Bronchial epithelial cell (primary cell): ENCODE data around the gene CBFB. TPM values are rescaled to one million over a fixed set of nuclear protein-coding genes. Genes with fewer than 3 reads are reported as not detected.

ENCODE experiments used
- DNase-seq: peaks from one replicate; pipeline ENCODE4 v3.0.0-alpha.2; 2010; ENCODE audit warnings: low read depth
- FAIRE-seq: peaks from 2 replicates; lab custom pipeline; 2011; peaks lifted over from hg19 to GRCh38; lab: Jason Lieb, UNC
- H3K27me3 ChIP-seq: 2 replicates; pipeline ENCODE4 v1.5.1; 2011; ENCODE audit warnings: low read length; ENCODE audit not compliant: control insufficient read depth, insufficient read depth
- H3K36me3 ChIP-seq: 2 replicates; pipeline ENCODE4 v1.5.1; 2011; ENCODE audit warnings: low read length; ENCODE audit not compliant: control insufficient read depth, insufficient read depth
- H3K4me3 ChIP-seq: 2 replicates; pipeline ENCODE4 v1.5.1; 2011; ENCODE audit warnings: mild to moderate bottlenecking, low read depth, low read length, control low read depth
- CTCF ChIP-seq: IDR thresholded peaks from 2 replicates; pipeline ENCODE4 v1.5.1; 2011; ENCODE audit warnings: mild to moderate bottlenecking, moderate library complexity, low read length, control low read depth, inconsistent platforms; ENCODE audit not compliant: insufficient read depth, severe bottlenecking
- total RNA-seq: library from RNA; depleted of rRNA; stranded (reverse); fragments of >200 nt; gene quantifications from 2 replicates; pipeline ENCODE4 v1.2.1, GENCODE V29; 2014

The CBFB gene
- total RNA-seq, 1 donor from 2014 or later, result 101 TPM

- FAIRE-seq (no peak), DNase-seq (peak; percentile 12)
- no peak for TF ChIP-seq CTCF
- Histone ChIP-seq H3K36me3 (no peaks in the 10 kb centered on the region), H3K4me3 (no peak overlapping the region), H3K27me3 (no peaks in the 10 kb centered on the region)
Observed at GRCh38 chr16:67053767-67054334, 24.9 kb downstream of the CBFB start.

- no peak for FAIRE-seq
- no peaks in the 10 kb centered on the region for H3K27me3 ChIP-seq
- TF ChIP-seq CTCF, result no peak
- no peak overlapping the region for H3K4me3 ChIP-seq
- H3K36me3 ChIP-seq, result no peaks in the 10 kb centered on the region
- no peak for DNase-seq
Observed at GRCh38 chr16:67054901-67055300, 26.0 kb downstream of the CBFB start.

- Histone ChIP-seq H3K36me3 (no peaks in the 10 kb centered on the region), H3K4me3 (no peak overlapping the region), H3K27me3 (no peaks in the 10 kb centered on the region)
- FAIRE-seq (peak; percentile 76), DNase-seq (peak; percentile 98)
- TF ChIP-seq CTCF, result no peak
Observed at GRCh38 chr16:67055712-67056487, 27.0 kb downstream of the CBFB start.

DNA sequence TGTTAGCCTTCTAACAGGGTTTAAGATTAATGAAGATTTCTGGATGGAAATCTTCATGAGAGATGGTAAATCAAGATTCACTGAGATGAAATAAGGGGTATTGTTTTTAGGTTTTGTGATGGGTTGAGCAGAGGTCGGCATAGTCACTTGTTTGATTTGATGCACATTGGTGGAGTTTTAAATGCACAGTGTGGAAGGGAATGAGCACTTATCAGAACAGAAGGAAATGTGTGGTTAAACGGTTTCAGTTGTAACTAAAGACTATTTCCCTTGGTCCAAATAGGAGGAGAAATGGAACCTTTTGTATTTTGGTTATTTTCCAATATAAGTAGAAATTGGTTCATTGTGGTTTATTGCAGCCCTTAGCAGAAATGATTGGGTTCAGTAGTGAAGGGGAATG is 34.1 kb downstream of the CBFB start:
- DNase-seq (no peak), FAIRE-seq (no peak)
- no peak overlapping the region for H3K4me3 ChIP-seq
- H3K27me3 ChIP-seq, result no peaks in the 10 kb centered on the region
- TF ChIP-seq CTCF, result no peak
- H3K36me3 ChIP-seq, result peaks cover 3% of the 10 kb centered on the region

DNA sequence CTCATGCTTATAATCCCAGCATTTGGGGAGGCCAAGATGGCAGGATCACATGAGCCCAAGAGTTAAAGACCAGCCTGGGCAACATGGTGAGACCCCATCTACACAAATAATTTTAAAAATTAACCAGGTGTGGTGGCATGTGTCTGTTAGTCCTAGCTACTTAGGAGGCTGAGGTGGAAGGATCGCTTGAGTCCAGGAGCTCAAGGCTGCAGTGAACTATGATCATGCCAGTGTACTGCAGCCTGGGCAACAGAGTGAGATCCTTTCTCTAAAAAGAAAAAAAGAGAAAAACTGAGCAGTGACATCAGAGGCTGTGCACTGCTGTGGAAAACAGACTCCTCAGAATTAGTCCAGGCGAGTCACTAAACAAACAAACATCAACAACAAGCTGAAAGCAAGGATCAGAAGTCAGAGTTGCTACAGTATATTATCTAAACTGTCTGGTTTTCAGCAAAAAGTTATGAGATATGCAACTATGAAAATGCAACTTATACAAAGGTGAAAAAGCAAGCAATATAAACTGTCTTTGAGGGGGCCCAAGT is 39.3 kb downstream of the CBFB start:
- Histone ChIP-seq H3K36me3 (peaks cover 4% of the 10 kb centered on the region), H3K4me3 (no peak overlapping the region), H3K27me3 (no peaks in the 10 kb centered on the region)
- peak; percentile 41 for DNase-seq
- FAIRE-seq, result peak; percentile 50
- TF ChIP-seq CTCF, result no peak
